Measurements from ENCODE around the gene KIAA0232. TPM values are rescaled to one million over a fixed set of nuclear protein-coding genes. Genes with fewer than 3 reads are reported as not detected.

Gene KIAA0232
- total RNA-seq, 1 experiment from 2014 or later: 28.5 TPM

DNA sequence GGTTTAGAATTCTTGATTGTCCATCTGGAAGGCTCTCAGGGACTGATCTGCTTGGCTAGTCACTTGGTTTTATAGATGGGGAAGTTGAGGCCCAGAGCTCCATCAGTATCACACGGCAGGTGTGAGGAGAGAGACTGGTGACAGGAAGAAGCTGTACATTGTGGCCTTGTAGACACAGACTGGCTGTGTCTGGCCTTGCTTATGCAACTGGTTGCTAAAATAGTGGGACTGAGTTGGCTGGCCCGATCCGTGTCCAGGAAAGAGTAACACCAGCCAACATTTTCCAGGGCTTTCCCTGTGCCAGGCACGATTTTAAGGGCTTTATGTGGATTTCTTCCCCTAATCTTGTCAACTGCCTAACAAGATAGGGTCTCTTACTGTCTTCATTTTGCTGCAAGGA is 129.9 kb downstream of the KIAA0232 start:
- H3K27ac Mint-ChIP-seq: no peak overlapping the region
- Histone ChIP-seq H4K91ac (ENCODE audit: insufficient read length, low read depth, low read length) (no peak overlapping the region), H3K56ac (ENCODE audit: insufficient read length, low read depth, low read length) (no peak overlapping the region), H3T11ph (ENCODE audit: low read length) (no peak overlapping the region), H3K23me2 (ENCODE audit: insufficient read length, low read depth, low read length, poor library complexity, severe bottlenecking) (peaks cover 19% of the 10 kb centered on the region), H4K20me1 (ENCODE audit: control insufficient read depth, insufficient read depth, insufficient read length) (no peaks in the 10 kb centered on the region), H2AFZ (ENCODE audit: low read length) (no peak overlapping the region), H2BK120ac (ENCODE audit: low read depth, low read length, poor library complexity, severe bottlenecking) (no peak overlapping the region), H3K27ac (ENCODE audit: insufficient read length, low read depth, low read length) (no peak overlapping the region), H3K79me2 (ENCODE audit: insufficient read depth, low read length) (peaks cover 2% of the 10 kb centered on the region; the same call in 1 of the 2 replicates), H4K8ac (replicated peaks; ENCODE audit: insufficient read length, low read depth, low read length) (no peak overlapping the region), H2BK12ac (ENCODE audit: insufficient read length, low read depth, low read length) (no peak overlapping the region), H2BK15ac (ENCODE audit: low read depth, low read length) (no peak overlapping the region), H2AK5ac (ENCODE audit: insufficient read length, low read length) (no peak overlapping the region), H3K18ac (ENCODE audit: insufficient read length, low read depth, low read length) (no peak overlapping the region), H4K5ac (ENCODE audit: insufficient read length, low read depth, low read length) (no peak overlapping the region), H3K23ac (ENCODE audit: insufficient read length, low read depth, low read length) (no peak overlapping the region), H3K4ac (ENCODE audit: low read depth, low read length) (no peak overlapping the region), H3K4me1 (ENCODE audit: insufficient read depth, low read length) (peaks cover 4% of the 10 kb centered on the region; the same call in 1 of the 2 replicates), H3K4me2 (ENCODE audit: insufficient read depth, insufficient read length, low read length) (no peak overlapping the region), H3K9ac (ENCODE audit: extremely low read depth, insufficient read length, low read length) (no peak overlapping the region), H3K27me3 (ENCODE audit: insufficient read depth, low read length) (no peaks in the 10 kb centered on the region), H2BK20ac (ENCODE audit: low read depth, low read length, poor library complexity, severe bottlenecking) (no peak overlapping the region), H3K14ac (ENCODE audit: insufficient read depth, low read length) (no peak overlapping the region), H3K9me3 (ENCODE audit: control insufficient read depth, low read depth, low read length) (no peaks in the 10 kb centered on the region), H3K79me1 (ENCODE audit: insufficient read depth, low read depth, low read length, poor library complexity, severe bottlenecking) (peaks cover 3% of the 10 kb centered on the region), H2BK5ac (ENCODE audit: insufficient read length, low read length) (no peak overlapping the region)
- no peaks in the 10 kb centered on the region for H3K36me3 Mint-ChIP-seq (ENCODE audit: insufficient read depth in 1 of 3, low read depth in 3 of 3)
- no peaks in the 10 kb centered on the region; a peak in 1 of 5 replicates for H3K9me3 Mint-ChIP-seq
- peaks cover 40% of the 10 kb centered on the region in 2 experiments for H3K4me1 Mint-ChIP-seq
- H3K27me3 Mint-ChIP-seq (ENCODE audit: low read depth): peaks cover 14% of the 10 kb centered on the region
- TF ChIP-seq CTCF (conservative IDR thresholded peaks at IDR 0.05): no peak
- WGBS (ENCODE audit: extremely low coverage, insufficient read length, low lambda C conversion rate): no CpG with 5 or more reads among the region's 4 CpGs
- no peak for DNase-seq
- 0 out of 5 replicates have a peak overlapping the region, but pooled peaks of 1 of the 2 experiments have one; percentile 15 for H3K4me3 Mint-ChIP-seq

Data from H9 (cell line).